Kidney (tissue), 14 donors: ENCODE results near the gene ABHD17A. TPM values are rescaled to one million over a fixed set of nuclear protein-coding genes. Genes with fewer than 3 reads are reported as not detected.

ENCODE experiments used
- DNase-seq, 5 donors: peaks; one replicate each; pipeline ENCODE4 v3.0.0-alpha.2; 2013 to 2020
- FAIRE-seq: peaks from 2 replicates; lab custom pipeline; 2012; peaks lifted over from hg19 to GRCh38; lab: Jason Lieb, UNC
- H3K27ac ChIP-seq, 2 donors: one replicate each; pipeline ENCODE4 v1.7.0; 2013; ENCODE audit warnings: low read depth in 2 of 2, low read length in 2 of 2, inconsistent platforms in 1 of 2
- H3K27me3 ChIP-seq: one replicate; pipeline ENCODE4 v1.7.1; 2013; ENCODE audit warnings: low read length, inconsistent platforms; ENCODE audit not compliant: control insufficient read depth, insufficient read depth
- H3K36me3 ChIP-seq, 3 donors: one replicate each; pipeline versions ENCODE4 v1.7.0 to v1.7.1; 2013; ENCODE audit warnings: low read length in 3 of 3, control low read depth in 1 of 3, inconsistent platforms in 1 of 3; ENCODE audit not compliant: insufficient read depth in 3 of 3, control insufficient read depth in 2 of 3
- H3K4me1 ChIP-seq, 3 donors: one replicate each; pipeline versions ENCODE4 v1.7.0 to v1.7.1; 2013; ENCODE audit warnings: low read length in 3 of 3, inconsistent platforms in 1 of 3, low read depth in 1 of 3; ENCODE audit not compliant: control insufficient read depth in 2 of 3, insufficient read depth in 2 of 3
- H3K4me3 ChIP-seq, 3 donors: one replicate each; pipeline versions ENCODE4 v1.7.0 to v1.8.1; 2013; ENCODE audit warnings: low read length in 3 of 3, control low read depth in 1 of 3, inconsistent platforms in 1 of 3
- H3K9ac ChIP-seq, 3 donors: one replicate each; pipeline versions ENCODE4 v1.7.0 to v1.7.1; 2013; ENCODE audit warnings: low read length in 3 of 3, control low read depth in 1 of 3, inconsistent platforms in 1 of 3
- H3K9me3 ChIP-seq, 3 donors: one replicate each; pipeline versions ENCODE4 v1.7.0 to v1.7.1; 2013; ENCODE audit warnings: low read length in 3 of 3, control low read depth in 1 of 3, inconsistent platforms in 1 of 3; ENCODE audit not compliant: control insufficient read depth in 2 of 3, insufficient read depth in 1 of 3
- intact Hi-C: fragments of 100-400 bp; cut with DNase I; formaldehyde crosslinking; loops from one replicate; pipeline ENCODE4 v1.11.1; 2022
- polyA plus RNA-seq: library from polyadenylated mRNA; stranded (reverse); fragments of 350-450 nt; fragmentation: Illumina TruSeq; extraction: RNeasy Lipid Tissue Mini Kit (QIAGEN cat#74804); gene quantifications from one replicate; pipeline ENCODE4 v1.2.3, GENCODE V29; 2014; ENCODE audit warnings: low read depth, low replicate concordance; ENCODE audit not compliant: insufficient read depth
- total RNA-seq: library from RNA; stranded (reverse); fragmentation: NEBNext Ultra II Directional; extraction: Animal tissue kit (Norgen Biotek cat#: 25700); gene quantifications from one replicate; pipeline ENCODE4 v1.2.1, GENCODE V29; 2021
- TF ChIP-seq, protein P1 (sequence below): IDR thresholded peaks from 3 replicates; pipeline ENCODE4 v1.5.1; 2012; ENCODE audit warnings: mild to moderate bottlenecking, moderate library complexity, borderline replicate concordance; ENCODE audit not compliant: insufficient read depth; ENCODE audit errors: extremely low read depth
- donor health status: control.
- donor health status: control.
- donor health status: control.
- donor health status: control.
- donor health status: control.
- donor health status: DM: yes; HTN: yes; CAD: no.
- donor health status: Normal renal cell carcinoma (clear cell type).

The ABHD17A gene
- total and polyA plus RNA-seq, 2 donors from 2014 or later = 63.8 to 65.1 TPM

DNA sequence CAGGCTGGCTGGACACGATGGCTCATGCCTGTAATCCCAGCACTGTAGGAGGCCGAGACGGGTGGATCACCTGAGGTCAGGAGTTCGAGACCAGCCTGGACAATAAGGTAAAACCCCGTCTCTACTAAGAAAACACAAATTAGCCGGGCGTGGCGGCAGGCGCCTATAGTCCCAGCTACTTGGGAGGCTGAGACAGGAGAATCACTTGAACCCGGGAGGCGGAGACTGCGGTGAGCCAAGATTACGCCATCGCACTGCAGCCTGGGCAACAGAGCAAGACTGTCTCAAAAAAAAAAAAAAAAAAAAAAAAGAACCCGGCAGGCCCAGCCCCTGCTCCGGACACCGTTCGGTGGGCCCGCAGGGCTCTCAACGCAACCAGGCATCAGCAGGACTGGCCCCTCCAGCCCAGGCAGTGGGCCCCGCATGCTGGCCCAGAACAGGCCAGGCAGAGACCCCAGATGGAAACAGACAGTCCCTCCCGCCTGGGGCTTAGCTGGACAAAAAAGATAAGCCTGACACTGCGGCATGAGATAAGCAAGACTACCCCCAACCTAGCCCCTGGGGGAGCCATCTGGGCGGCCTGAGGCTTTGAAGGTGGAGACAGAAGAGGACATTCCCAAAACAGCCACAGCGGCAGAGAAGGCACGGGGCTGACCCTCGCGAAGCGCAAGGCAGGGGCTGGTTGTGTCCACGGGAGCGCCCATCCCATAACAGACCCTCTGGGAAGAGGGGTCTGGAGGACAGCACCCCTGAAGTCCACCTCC lies 48.7 kb downstream of the ABHD17A start:
- Histone ChIP-seq H3K4me3 (no peak overlapping the region), H3K9me3 (no peaks in the 10 kb centered on the region), H3K9ac (no peak overlapping the region), H3K27ac (no peak overlapping the region), H3K4me1 (peaks cover 0 to 25% (median 0%) of the 10 kb centered on the region in 3 donors), H3K36me3 (no peaks in the 10 kb centered on the region), H3K27me3 (no peaks in the 10 kb centered on the region)
- DNase-seq = no peak
- FAIRE-seq = no peak
- intact Hi-C loops = no loop called here
- TF ChIP-seq, protein P1, sequence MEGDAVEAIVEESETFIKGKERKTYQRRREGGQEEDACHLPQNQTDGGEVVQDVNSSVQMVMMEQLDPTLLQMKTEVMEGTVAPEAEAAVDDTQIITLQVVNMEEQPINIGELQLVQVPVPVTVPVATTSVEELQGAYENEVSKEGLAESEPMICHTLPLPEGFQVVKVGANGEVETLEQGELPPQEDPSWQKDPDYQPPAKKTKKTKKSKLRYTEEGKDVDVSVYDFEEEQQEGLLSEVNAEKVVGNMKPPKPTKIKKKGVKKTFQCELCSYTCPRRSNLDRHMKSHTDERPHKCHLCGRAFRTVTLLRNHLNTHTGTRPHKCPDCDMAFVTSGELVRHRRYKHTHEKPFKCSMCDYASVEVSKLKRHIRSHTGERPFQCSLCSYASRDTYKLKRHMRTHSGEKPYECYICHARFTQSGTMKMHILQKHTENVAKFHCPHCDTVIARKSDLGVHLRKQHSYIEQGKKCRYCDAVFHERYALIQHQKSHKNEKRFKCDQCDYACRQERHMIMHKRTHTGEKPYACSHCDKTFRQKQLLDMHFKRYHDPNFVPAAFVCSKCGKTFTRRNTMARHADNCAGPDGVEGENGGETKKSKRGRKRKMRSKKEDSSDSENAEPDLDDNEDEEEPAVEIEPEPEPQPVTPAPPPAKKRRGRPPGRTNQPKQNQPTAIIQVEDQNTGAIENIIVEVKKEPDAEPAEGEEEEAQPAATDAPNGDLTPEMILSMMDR = no peak

DNA sequence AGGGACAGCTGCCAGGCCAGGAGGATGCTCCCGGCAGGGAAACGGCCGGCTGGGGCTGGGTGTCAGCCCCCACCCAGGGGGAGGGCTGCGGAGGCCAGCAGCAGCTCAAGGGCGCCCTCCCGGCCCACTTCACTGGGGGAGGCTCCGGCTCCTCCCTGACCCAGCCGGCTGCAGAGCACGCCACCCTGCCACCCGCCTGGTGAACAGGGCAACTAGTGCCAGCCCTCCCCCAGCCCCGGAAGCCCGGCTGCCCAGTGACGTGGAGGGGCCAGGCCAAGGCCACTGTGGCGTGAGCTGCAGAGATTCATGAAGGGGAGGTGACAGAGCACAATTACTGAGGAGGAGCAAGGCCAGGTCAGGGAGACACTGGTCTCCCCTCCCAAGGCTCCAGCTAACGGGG lies 51.8 kb downstream of the ABHD17A start:
- TF ChIP-seq, protein P1 = no peak
- intact Hi-C loops = no loop called here
- no peak overlapping the region for H3K4me3 ChIP-seq
- H3K9ac ChIP-seq = no peak overlapping the region
- no peak overlapping the region for H3K27ac ChIP-seq
- peaks cover 0 to 7% (median 0%) of the 10 kb centered on the region in 3 donors for H3K4me1 ChIP-seq
- peak; percentile 47 to 76 (median 74) for DNase-seq
- H3K27me3 ChIP-seq = no peaks in the 10 kb centered on the region
- no peak for FAIRE-seq
- no peaks in the 10 kb centered on the region for H3K9me3 ChIP-seq
- H3K36me3 ChIP-seq = peaks cover 0 to 5% (median 3%) of the 10 kb centered on the region in 3 donors

DNA sequence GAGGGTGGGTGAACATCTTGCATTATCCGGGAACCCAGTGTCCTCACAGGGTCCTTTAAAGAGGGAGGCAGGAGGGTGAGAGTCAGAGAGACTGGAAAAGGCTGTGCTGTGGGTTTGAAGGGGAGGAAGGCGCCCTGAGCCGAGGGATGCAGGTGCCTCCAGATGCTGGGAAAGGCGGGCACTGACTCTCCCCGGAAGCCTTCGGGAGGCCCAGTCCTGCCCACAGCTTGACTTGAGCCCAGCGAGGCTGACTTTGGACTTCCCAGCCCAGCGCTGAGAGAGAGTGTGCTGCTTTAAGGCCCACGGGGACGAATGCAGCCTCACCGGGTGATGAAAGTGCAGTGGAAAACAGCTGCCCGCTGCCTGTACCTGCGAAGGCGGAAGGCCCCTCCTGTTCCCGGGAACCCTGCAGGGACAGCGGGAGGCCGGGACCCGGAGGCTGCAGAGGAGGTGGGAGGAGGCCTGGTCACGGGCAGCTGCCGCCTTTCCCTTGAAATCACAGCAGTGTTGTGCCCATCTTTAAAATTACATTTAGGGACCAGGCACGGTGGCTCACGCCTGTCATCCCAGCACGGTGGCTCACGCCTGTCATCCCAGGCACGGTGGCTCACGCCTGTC lies 53.1 kb downstream of the ABHD17A start:
- Histone ChIP-seq H3K27me3 (no peaks in the 10 kb centered on the region), H3K9me3 (no peaks in the 10 kb centered on the region), H3K27ac (no peak overlapping the region), H3K4me1 (peaks cover 0 to 7% (median 0%) of the 10 kb centered on the region in 3 donors), H3K36me3 (peaks cover 0 to 5% (median 3%) of the 10 kb centered on the region in 3 donors), H3K9ac (no peak overlapping the region), H3K4me3 (no peak overlapping the region)
- TF ChIP-seq, protein P1 = no peak
- intact Hi-C loops = no loop called here
- DNase-seq = no peak
- FAIRE-seq = no peak
